ENCODE results near the gene TRIM27.
"Not testable (repeated sequence)": the region's sequence is repeated elsewhere in the genome, so short reads cannot be mapped to it uniquely, and the experiment has no call there.

Gene TRIM27

DNA sequence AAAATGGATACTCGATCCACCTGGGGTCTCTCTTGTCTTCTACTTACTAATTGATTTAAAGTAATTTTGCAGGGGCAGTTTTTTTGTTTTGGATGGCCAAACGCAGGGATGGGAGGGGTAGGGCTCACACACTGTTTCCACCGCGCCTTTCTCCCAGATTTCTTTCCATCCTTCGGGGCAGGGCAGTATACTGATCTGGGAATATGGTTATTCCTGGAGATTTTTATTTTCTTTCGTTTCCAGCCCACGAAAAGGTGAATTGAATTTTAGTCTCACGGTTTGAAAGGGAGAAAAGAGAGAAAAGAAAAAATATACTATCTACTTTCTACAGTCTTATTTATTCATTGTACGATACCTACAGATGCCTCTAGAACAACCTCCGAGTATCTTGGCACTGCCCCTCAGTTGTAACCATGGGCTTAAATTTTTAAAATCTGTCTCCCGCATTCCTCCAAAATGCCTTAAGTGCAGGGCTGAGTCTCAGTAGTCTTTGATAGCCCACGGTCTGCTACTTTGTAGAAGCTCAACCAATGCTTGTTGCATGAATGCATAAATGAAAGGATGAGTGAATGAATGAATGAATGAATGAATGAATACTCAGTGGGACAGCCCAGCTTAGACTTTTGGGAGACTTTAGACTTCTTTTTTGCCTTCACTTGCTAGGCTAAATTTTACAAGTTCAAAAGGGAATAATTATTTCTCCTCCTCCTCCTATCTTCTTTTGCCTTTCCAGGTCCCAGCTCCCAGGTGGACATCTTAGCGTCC is 18.1 kb upstream of the TRIM27 start:
- DNase-seq: peak; percentile 40

DNA sequence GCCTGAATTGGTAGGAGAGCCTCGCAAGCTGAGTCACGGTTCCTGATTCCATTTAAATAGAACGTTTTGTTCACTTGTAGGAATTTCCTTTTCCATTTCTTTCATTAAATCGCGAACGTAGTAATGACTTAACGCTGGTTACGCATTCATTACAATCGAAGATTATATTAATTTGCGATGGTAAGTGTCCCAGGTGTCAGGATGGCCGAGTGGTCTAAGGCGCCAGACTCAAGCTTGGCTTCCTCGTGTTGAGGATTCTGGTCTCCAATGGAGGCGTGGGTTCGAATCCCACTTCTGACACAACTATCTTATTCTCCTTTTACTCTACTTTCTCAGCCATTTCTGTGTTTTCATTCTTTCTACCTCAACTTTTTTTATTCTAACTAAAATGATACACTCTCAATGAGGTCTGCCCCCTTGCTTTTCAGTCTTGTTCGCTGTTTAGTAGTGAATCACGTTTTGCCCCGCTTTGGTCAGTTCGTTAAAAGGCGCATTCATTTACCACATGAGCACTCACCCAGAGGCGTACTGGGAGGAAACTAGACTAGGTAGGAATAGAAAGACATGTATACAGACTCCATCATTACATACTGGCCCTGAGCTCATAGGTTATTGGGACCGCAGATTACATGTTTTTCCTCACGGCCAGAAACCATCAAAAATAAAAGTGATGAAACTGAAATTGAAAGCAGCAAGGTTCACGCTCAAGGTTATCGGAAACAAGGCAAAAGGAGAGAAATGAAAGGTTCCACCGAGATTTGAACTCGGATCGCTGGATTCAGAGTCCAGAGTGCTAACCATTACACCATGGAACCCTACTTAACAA is 17.3 kb upstream of the TRIM27 start:
- DNase-seq: peak; percentile 89

DNA sequence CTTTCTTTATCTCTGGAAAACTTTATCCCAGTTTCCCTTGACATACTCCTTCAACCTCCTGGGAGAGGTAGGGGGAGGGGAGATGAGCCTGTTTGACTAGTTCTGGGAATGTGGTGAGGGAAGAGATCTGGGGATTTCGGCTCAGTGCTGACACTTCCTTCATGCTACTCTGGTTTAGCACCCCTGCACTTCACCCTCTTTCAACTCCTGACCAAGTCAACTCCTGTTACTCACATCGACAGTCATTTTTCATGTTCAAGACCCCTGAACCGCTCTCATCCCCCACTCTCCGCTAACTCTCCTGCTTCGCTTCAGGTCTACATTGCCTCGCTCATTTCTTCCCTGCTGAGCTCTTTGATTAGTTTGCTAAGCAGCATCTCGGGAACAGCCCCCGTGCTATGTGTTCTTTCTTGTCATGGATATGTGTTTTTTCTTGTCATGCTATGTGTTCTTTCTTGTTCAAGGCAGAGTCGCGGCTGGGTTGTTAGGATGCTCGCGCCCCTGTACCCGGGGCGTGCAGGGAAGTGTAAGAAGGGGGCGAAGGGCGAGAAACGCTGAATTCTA is 16.6 kb upstream of the TRIM27 start:
- DNase-seq: peak; percentile 83

DNA sequence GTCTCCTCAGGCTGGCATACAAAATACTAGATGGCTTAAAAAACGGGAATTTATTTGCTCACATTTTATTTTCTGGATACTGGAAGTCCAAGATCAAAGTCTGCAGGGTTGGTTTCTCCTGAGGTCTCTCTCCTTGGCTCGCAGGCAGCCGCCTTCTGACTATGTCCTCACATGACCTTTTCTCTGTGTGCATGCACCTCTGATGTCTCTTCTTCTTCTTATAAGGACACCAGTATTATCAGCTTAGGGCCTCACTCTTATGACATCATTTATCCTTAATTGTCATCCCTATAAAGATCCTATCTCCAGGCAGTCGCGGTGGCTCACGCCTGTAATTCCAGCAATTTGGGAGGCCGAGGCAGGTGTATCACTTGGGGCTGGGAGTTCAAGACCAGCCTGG is 9.3 kb upstream of the TRIM27 start:
- no peak for DNase-seq

DNA sequence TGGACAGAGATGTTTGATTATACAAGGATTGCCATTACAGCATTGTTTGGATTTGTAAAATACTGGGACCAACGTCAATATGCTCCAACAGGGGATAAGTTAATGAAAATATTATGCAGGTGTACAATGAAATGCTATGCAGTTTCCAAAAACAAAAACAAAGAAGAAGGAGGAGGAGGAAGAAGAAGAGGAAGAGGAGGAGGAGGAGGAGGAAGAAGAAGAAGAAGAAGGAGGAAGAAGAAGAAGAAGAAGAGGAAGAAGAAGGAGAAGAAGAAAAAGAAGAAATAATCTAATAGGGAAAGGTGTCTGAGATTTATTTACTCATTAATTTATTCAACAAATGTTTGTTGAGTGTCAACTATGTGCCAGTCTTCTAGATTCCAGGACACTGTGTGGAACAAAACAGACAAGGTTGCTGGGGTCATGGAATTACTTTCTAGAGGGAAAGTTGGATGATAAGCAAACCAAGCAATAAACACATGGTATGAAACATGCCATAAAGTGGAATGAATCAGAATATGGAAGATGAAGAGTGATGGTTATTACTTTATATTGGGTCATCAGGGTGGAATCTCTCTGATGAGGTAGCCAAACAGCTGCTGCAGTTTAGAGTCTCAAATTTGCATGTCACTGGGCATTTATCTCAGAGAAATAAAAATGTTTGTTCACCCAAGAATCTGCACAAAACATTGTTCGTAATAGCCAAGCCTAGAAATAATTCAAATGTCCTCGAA is 6.3 kb upstream of the TRIM27 start:
- DNase-seq: no peak

DNA sequence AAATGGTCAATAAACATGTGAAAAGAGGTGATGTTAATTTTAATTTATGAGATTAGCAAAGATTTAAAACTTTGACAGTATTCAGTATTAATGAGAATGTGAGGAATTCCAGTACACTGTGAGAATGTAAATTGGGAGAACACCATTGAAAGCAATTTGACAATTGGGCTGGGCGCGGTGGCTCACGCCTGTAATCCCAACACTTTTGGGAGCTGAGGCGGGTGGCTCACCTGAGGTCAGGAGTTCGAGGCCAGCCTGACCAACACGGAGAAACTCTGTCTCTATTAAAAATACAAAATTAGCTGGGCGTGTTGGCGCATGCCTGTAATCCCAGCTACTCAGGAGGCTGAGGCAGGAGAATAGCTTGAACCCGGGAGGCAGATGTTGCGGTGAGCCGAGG is 5.6 kb upstream of the TRIM27 start:
- not testable (repeated sequence) for DNase-seq

DNA sequence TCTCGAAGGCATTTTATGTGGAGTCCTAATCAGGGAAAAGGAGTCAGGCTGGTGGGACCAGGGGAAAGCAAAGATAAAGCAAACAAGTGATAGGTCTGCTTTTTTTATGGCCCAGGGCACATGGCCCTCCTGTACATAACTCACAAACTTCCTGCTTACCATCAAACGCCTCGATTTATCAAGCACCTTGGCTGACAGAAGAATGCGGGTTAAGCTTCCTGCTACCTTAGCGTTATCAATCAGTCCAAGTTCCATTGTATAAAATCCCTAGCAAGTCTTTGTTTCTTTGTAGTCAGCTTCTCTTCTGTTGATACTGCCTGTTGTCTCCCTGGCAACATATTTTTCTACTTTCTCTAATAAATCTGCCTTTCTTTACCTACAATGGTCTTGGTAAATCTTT is 4.1 kb upstream of the TRIM27 start:
- no peak for DNase-seq

DNA sequence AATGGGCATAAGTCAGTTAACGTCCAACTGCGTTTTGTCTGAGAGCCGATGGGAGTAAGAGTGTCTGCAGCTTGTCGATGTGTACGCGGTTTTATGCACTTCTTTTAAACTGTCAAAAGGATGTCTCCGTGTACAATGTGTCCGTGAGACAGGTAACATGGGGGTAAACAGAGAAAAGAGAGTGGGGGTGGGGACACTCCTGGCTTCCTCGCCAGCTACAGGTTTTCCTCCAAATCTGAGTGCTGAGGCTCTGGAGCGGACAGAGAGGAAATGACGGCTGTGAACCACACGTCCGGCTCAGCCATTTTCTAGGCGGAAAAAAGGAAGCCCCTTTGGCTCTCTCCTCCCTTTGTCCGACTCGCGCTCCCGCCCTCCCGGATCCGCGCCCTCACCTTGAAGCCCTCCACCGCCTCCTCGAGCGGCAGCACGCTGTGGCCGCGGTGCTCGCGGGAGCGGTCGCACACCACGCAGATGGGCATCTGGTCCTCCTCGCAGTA is 916 bp downstream of the TRIM27 start:
- DNase-seq: peak; percentile 73

DNA sequence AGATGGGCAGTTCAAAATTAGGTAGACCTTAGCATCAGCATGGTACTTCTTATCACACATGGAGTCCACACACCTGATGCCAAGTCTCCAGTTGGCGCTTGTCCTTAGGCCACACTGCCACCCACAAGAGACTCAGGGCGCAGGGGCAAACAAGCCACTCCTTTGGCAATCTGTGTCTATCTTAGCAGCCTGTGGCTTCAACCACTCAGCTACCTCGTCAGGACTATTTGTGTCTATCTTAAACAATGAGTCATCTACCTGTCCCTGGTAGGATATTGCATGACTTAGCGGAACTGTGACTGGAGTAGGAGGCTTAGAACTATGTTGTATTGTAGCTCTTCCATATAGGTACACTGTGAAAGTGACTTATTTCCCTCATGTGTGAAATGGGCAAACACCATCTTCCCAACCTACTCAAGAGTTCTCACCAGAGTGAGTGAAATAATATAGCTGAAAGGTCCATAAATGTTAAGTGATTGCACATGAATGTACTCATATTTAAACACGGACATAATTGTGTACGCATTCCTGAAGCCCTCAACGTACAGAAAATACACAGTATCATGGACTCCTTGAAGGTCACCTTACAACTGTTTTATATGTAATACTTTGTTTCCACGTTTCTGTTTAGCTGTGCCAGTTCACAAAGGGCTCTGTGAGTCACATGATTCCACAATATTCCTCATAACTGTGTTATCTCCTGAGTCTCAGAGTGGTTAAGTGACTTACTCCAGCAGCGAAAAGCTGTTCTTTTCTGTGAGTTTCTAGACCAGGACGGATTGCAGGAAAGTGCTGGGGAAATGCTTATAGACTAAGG is 1.6 kb downstream of the TRIM27 start:
- DNase-seq: peak; percentile 36

DNA sequence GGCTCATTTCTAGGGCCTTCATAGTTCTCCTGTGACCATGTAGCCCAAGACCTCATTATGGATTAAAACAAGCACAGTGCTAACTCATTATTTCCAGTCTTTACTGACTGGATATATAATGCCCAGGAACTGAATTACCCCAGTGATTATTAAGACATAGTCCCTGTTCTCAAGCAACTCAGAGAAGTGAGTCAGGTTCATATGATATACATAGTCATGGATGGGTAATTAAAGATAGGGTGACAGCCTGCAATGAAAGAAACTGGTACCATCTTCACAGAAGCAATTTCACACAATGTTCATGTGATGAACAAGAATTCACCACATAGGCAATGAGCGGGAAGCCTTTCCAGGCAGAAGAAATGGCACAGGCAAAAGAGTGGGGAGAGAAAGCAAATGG is 3.5 kb downstream of the TRIM27 start:
- DNase-seq: no peak

DNA sequence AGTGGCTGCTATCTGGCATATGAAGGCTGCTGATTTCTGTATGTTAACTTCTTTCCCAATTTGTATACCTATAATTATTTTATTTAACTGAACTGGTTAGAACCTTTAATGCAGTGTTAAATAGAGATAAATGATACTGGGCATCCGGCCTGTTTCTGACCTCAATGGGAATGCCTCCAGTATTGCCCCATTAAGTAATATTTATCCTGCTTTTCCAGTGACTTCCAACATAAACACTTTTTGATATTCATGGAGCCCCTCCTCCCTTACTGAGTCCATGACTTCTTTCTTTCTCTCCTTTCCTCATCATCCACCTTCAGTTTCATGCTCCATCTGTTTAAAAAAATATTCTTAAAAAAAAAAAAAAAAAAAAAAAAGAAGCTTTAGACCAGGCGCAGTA is 8.8 kb downstream of the TRIM27 start:
- DNase-seq: no peak

DNA sequence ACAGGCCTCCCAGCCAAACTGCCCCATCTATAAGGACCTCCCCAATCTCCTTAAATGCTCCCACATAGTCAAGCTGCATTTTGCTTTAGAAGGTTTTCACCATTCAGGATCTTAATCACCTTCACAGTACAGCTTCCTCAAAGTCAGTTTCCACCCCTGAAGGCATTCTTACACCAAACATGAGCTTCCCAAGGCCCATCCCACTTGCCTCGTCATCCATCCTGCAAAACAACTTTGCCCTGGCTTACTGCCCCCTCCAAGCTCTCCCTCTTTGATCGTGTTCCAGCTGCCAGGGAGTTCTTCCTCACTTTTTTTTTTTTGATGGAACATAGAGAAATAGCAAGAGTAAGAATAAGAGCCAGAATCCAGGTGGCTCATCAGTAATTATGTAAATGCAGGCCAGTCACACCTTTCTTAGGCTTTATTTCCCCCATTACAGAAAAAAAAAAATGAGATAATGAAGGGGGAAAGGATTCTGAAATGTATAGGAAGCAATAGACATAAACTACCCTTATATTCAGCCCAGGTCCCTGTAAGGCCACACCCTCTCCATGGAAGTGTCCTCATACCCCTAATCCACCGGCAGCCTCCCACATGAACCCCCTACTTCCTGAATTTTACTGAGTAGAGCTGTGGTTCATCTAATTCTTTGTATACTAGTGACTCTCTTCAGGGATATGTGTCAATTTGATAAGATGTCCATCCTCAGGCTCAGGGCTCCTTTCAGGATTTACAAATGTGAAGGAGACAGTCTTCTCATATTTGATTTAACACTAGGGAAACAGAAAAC is 12.7 kb downstream of the TRIM27 start:
- DNase-seq: no peak

DNA sequence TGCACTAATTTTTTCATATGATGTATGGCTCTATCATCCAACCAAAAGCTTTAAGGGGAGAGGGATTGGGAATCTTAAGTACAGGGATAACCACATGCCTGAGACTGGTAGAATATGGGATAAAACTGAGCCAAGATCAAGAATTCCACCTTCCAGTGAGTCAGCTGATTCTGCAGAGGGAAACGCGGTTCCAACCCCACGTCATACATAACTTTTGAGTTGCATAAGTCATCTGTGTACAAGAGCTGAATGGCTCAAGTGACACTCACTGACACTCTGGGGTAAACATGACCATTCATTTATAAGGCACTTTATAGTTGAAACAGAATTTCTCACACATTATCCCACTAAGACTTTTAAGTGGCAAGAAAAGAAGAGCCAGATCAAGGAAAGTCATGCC is 16.4 kb downstream of the TRIM27 start:
- DNase-seq: no peak

DNA sequence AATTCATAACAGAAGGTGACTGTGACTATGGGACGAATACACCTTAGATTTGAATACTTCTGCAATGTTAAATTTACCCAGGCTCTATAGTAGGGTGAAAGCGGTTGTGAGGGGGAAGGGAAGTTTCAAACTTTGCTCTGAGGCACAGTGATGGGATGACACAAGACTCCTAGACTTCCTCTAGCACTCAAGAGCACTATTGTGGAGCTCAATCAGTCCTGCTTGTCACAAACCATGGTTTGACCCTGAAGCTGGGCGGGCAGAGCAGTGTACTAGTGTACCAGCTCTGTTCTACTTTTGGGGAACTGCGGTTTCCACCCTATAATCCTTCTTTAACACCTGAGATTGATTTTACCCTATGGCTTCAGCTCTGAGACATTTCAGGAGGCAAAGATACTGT is 17.1 kb downstream of the TRIM27 start:
- DNase-seq: no peak

DNA sequence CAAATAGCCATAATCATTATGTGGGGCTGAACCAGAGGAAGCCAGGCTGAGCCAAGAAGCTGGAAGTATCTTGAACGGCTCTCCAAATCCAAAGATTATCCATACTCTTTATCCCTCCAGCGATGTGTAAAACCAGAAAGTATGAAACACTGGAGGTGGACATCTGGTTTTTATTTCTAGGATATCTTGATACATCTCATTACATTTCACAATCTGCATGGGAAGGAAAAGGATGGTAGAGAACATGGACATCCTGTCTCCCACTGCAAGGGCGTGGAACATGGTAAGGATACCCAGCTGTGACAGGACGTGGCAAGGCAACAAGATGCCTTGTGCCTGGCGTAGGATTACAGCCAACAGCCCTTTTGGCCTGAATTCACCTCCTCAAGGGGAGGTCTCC is 20.1 kb downstream of the TRIM27 start:
- no peak for DNase-seq

DNA sequence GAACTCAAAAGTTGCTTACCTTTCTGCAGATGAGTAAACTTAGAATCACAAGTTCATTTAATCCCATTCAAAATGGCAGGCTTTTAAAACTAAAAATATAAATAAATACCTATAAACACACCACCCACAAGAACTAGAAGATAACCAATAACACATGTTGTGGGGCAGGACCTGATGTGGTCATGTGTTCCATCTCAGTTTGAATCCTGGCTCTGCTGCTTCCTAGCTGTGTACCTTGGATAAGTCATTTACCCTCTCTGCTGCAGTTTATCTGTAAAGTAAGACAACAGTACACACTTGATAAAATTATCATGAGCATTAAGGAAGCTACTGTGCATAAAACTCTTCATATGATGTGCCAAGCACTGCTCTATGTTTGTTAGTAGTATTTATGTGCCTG is 22.0 kb downstream of the TRIM27 start:
- no peak for DNase-seq

DNA sequence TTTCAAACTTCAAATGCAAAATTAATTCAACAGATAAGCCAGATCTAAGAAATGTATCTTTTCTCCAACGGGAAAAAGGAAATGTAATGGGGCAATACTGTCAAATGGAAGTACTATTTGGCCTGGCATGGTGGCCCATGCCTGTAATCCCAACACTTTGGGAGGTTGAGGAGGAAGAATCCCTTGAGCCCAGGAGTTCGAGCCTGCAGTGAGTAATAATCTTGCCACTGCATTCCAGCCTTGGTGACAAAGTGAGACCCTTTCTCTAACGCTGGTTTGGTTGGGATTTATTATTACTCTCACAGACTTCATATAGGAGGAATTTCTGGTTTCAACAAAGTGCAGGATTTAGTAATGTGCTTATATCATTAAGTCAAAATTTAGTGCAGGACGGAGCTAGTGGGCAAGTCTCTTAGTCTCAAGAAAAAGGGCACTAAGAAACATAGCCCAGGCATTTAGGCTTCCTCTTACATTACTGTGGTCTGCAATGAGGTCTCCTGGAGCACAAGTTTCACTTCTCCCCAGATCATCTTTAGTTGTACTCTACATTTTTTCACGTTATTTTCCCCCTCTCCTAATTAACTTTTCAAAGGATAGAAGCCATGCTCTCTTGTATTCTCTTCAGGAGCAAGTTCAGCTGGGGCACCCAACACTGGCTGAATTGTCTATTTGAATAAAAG is 23.1 kb downstream of the TRIM27 start:
- DNase-seq: no peak

DNA sequence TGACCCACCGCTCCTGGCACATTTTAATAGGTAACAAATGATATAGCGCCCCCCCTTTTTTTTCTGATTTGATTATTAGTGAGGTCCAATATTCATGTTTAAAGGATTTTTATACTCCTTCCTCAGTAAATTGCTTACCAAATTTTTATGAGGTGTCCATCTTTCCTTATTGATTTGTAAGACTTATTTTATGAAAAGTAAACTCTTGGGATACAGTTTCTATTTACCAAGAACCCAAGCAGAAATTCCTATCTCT is 25.1 kb downstream of the TRIM27 start:
- no peak for DNase-seq

DNA sequence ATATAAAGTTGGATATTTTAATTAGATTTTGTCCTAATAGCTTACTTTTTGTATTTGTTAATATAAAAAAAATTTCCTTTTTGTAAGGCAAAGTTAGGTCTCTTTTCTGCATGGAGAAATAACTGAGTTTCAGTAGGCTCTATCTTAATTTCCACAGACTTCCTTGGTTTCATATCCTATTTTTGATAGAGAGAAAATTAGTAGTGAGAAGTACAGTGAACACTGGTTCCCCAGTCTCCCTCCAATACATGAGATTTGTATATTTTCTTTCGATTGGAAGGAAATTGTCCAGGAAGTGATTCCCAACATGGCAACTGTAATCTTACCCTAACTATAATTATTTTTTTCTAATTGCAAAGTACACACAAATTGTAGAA is 26.4 kb downstream of the TRIM27 start:
- DNase-seq: peak; percentile 26

DNA sequence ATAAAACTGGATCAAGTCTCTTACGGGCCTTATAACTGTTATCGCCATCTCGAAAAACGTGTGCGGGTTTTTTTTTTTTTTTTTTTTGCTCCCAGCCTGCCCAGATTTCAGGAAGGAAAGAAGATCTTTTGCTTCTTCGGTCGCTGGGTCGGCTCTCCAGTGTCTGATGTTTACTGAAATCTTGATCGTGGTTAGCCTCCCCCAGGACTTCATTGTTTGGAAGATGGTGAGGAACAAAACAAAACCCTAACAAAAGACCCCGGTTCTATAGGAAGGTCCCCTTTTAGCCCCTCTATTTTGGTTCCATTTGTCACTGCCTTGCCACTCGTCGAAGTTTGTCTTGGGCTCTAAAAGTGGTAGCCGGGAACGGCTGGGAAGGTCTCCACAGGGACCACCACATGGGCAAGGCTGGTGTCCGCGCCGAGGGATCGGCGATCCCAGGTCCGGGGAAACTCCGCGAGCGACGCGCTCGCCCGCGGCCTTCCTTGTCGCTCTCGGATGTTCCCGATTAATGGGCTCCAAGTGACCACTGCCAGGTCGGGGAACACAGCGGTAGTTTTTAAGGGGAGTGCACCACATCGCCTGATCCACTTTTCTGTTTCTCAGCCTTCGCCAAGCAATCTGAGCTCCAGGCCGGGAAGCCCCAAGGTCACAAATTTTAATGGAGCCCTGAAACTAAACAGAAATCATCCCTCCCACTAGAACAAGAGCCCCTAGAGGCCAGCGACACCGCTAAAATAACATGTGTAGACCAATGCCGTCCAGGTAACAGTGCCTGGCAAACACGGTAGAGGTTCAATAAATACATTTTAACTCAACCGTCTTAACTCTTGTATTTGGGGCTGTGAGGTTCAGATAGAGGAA is 27.0 kb downstream of the TRIM27 start:
- DNase-seq: peak; percentile 84

All from NCI-H69 (cell line).